AG04450 (cell line): ENCODE data around the gene PRPF8. TPM values are rescaled to one million over a fixed set of nuclear protein-coding genes. Genes with fewer than 3 reads are reported as not detected.

ENCODE experiments used
- CTCF ChIA-PET: fragments of 300-600, 350-600 bp; formaldehyde crosslinking; extraction: SDS; loops from one replicate; lab custom pipeline; 2022; ENCODE audit warnings: antibody characterized with exemption, inconsistent platforms; lab: Charles Lee
- POLR2A ChIA-PET: fragments of 350-600 bp; formaldehyde crosslinking; extraction: SDS; loops from one replicate; lab custom pipeline; 2021; ENCODE audit warnings: antibody characterized with exemption, inconsistent platforms; lab: Yijun Ruan, JAX
- DNase-seq: peaks from one replicate; pipeline ENCODE4 v3.0.0-alpha.2; 2011; ENCODE audit warnings: low read depth, low spot score
- H3K27ac ChIP-seq: one replicate; pipeline ENCODE4 v1.5.1; 2012; ENCODE audit warnings: low read depth, low read length, control low read depth
- H3K27me3 ChIP-seq: one replicate; pipeline ENCODE4 v1.6.0; 2012; ENCODE audit warnings: low read length; ENCODE audit not compliant: control insufficient read depth, insufficient read depth
- H3K4me3 ChIP-seq: 2 replicates; pipeline ENCODE4 v1.5.1; 2011; ENCODE audit warnings: mild to moderate bottlenecking, low read depth, low read length, control low read depth
- H3K9me3 ChIP-seq: 2 replicates; pipeline ENCODE4 v1.5.1; 2012; ENCODE audit warnings: low read length; ENCODE audit not compliant: control insufficient read depth, insufficient read depth
- CTCF ChIP-seq: IDR thresholded peaks from 2 replicates; pipeline ENCODE4 v1.5.1; 2011; ENCODE audit warnings: low read depth, low read length, control low read depth, inconsistent platforms
- polyA plus RNA-seq: library from polyadenylated mRNA; depleted of rRNA; stranded (reverse); fragments of >200 nt; gene quantifications from 2 replicates; pipeline ENCODE4 v1.2.3, GENCODE V29; 2011

PRPF8 gene
- polyA plus RNA-seq, 1 experiment, result 126 TPM

- ChIA-PET POLR2A (interaction anchor here (0.6 to 5.5 kb wide), 15 partner anchors 18 to 691 kb away, joined by 3 to 52 read pairs (median 7); partner anchors contain the start of genes PRPF8, RILP and SERPINF1), CTCF (interaction anchor here (1.5 to 2.2 kb wide), 2 partner anchors 46 to 69 kb away, joined by 6 to 8 read pairs; no protein-coding TSS in a partner anchor)
- H3K27ac ChIP-seq, result peak overlapping the region; percentile 97
- no peak for TF ChIP-seq CTCF
- peak overlapping the region; percentile 92 for H3K4me3 ChIP-seq
- peak; percentile 96 for DNase-seq
- H3K27me3 ChIP-seq, result no peaks in the 10 kb centered on the region
- H3K9me3 ChIP-seq, result no peaks in the 10 kb centered on the region; the same call in 1 of the 2 replicates
Observed at GRCh38 chr17:1714427-1714979, 29.8 kb upstream of the PRPF8 start.

- DNase-seq, result no peak
- ChIA-PET CTCF (interaction anchor here (1.0 to 2.2 kb wide), 2 partner anchors 65 to 70 kb away, joined by 3 to 8 read pairs; no protein-coding TSS in a partner anchor), POLR2A (interaction anchor here (0.6 to 5.5 kb wide), 10 partner anchors 17 to 691 kb away, joined by 3 to 52 read pairs (median 6); partner anchors contain the start of gene RILP)
- Histone ChIP-seq H3K27ac (peak overlapping the region; percentile 90), H3K9me3 (no peaks in the 10 kb centered on the region; the same call in 1 of the 2 replicates), H3K4me3 (peak overlapping the region; percentile 92), H3K27me3 (no peaks in the 10 kb centered on the region)
- peak; percentile 52 for TF ChIP-seq CTCF
Observed at GRCh38 chr17:1713878-1714426, 29.3 kb upstream of the PRPF8 start.

- POLR2A ChIA-PET, result interaction anchor here (0.5 to 5.5 kb wide), 4 partner anchors 43 to 197 kb away, joined by 4 to 48 read pairs (median 8); partner anchors contain the start of genes INPP5K and RILP
Observed at GRCh38 chr17:1713160-1713877, 28.7 kb upstream of the PRPF8 start.

GRCh38 chr17:1712271-1712670 is 27.6 kb upstream of the PRPF8 start:
- no peaks in the 10 kb centered on the region for H3K27me3 ChIP-seq
- no peak for DNase-seq
- H3K9me3 ChIP-seq, result no peaks in the 10 kb centered on the region; the same call in 1 of the 2 replicates
- ChIA-PET CTCF (interaction anchor here (1.2 to 2.2 kb wide), 2 partner anchors 71 to 138 kb away, joined by 4 to 8 read pairs; no protein-coding TSS in a partner anchor), POLR2A (interaction anchor here (0.7 to 5.5 kb wide), 2 partner anchors 42 to 62 kb away, joined by 4 to 48 read pairs; partner anchors contain the start of gene RILP)
- TF ChIP-seq CTCF, result no peak
- peak overlapping the region; percentile 47 for H3K27ac ChIP-seq
- H3K4me3 ChIP-seq, result peak overlapping the region; percentile 92

More at GRCh38 chr17:1713160-1713877, 28.7 kb upstream of the PRPF8 start:
- Histone ChIP-seq H3K4me3 (peak overlapping the region; percentile 92), H3K27me3 (no peaks in the 10 kb centered on the region), H3K27ac (peak overlapping the region; percentile 90), H3K9me3 (no peaks in the 10 kb centered on the region; the same call in 1 of the 2 replicates)
- DNase-seq, result no peak
- TF ChIP-seq CTCF, result no peak
- CTCF ChIA-PET, result interaction anchor here (1.0 to 2.2 kb wide), 3 partner anchors 65 to 139 kb away, joined by 3 to 8 read pairs (median 4); no protein-coding TSS in a partner anchor
